ENCODE measurements around the gene LPP.

Gene LPP

GRCh38 chr3:188798556-188799145, 644.7 kb downstream of the LPP start:
- DNase-seq (ENCODE audit: extremely low spot score) = no peak
- TF ChIP-seq SP1 (IDR thresholded peaks at IDR 0.05) (no peak), CTBP1 (IDR thresholded peaks at IDR 0.05; ENCODE audit: borderline replicate concordance) (no peak), SUZ12 (IDR thresholded peaks at IDR 0.05) (no peak), HDGF (IDR thresholded peaks at IDR 0.05; ENCODE audit: borderline replicate concordance) (no peak), TARDBP (IDR thresholded peaks at IDR 0.05) (no peak), LEF1 (IDR thresholded peaks at IDR 0.05; ENCODE audit: borderline replicate concordance) (no peak), BHLHE40 (IDR thresholded peaks at IDR 0.05; ENCODE audit: borderline replicate concordance) (no peak), ELF4 (IDR thresholded peaks at IDR 0.05) (no peak), FOXK2 (IDR thresholded peaks at IDR 0.05) (no peak), FOXA1 (IDR thresholded peaks at IDR 0.05) (no peak), NFRKB (IDR thresholded peaks at IDR 0.05) (no peak), FOXM1 (IDR thresholded peaks at IDR 0.05; ENCODE audit: borderline replicate concordance) (no peak)
- TF ChIP-seq, protein P1, sequence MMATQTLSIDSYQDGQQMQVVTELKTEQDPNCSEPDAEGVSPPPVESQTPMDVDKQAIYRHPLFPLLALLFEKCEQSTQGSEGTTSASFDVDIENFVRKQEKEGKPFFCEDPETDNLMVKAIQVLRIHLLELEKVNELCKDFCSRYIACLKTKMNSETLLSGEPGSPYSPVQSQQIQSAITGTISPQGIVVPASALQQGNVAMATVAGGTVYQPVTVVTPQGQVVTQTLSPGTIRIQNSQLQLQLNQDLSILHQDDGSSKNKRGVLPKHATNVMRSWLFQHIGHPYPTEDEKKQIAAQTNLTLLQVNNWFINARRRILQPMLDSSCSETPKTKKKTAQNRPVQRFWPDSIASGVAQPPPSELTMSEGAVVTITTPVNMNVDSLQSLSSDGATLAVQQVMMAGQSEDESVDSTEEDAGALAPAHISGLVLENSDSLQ (IDR thresholded peaks at IDR 0.05) = no peak
- CTCF ChIA-PET = no interaction called here
- POLR2A ChIA-PET = no interaction called here

DNA sequence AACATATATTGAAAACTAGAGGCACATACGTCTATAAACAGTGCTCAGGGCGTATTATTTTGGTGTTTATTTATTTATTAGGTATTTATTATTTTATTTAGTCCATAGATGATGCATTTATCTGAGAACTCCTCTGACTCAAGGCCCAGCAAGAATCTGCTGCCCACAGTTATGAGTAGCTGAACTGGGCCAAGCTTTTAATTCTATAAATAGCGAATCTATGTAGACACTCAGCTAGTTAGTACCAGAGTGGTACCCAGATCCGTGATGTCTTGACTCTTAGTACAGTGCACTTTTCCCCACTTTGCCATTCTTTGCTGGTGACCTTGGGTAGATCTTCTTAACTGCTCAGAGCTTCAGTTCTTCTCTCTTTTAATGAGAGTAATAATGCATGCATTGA, 647.4 kb downstream of the LPP start:
- ChIA-PET POLR2A (no interaction called here), CTCF (no interaction called here)
- no peak for DNase-seq (ENCODE audit: extremely low spot score)
- TF ChIP-seq ELF4 (IDR thresholded peaks at IDR 0.05) = no peak
- TF ChIP-seq TARDBP (IDR thresholded peaks at IDR 0.05) = no peak
- no peak for TF ChIP-seq ARNT (IDR thresholded peaks at IDR 0.05)
- TF ChIP-seq CTBP1 (IDR thresholded peaks at IDR 0.05; ENCODE audit: borderline replicate concordance) = no peak
- TF ChIP-seq, protein P1 (IDR thresholded peaks at IDR 0.05) = no peak
- TF ChIP-seq L3MBTL2 (conservative IDR thresholded peaks at IDR 0.05) = no peak
- no peak for TF ChIP-seq HDGF (IDR thresholded peaks at IDR 0.05; ENCODE audit: borderline replicate concordance)
- TF ChIP-seq FOXM1 (IDR thresholded peaks at IDR 0.05; ENCODE audit: borderline replicate concordance) = no peak

- ChIA-PET CTCF (no interaction called here), POLR2A (no interaction called here)
These were observed 648.7 kb downstream of the LPP start for GRCh38 chr3:188802645-188803044.

GRCh38 chr3:188807006-188807405, 653.0 kb downstream of the LPP start:
- POLR2A ChIA-PET = no interaction called here
- no peak for DNase-seq (ENCODE audit: extremely low spot score)
- TF ChIP-seq CTBP1 (IDR thresholded peaks at IDR 0.05; ENCODE audit: borderline replicate concordance) (no peak), ELF4 (IDR thresholded peaks at IDR 0.05) (no peak), HDGF (IDR thresholded peaks at IDR 0.05; ENCODE audit: borderline replicate concordance) (no peak), L3MBTL2 (conservative IDR thresholded peaks at IDR 0.05) (no peak), SUZ12 (IDR thresholded peaks at IDR 0.05) (no peak), SP1 (IDR thresholded peaks at IDR 0.05) (no peak), NFRKB (IDR thresholded peaks at IDR 0.05) (no peak), FOXA1 (IDR thresholded peaks at IDR 0.05) (no peak), LEF1 (IDR thresholded peaks at IDR 0.05; ENCODE audit: borderline replicate concordance) (no peak)
- CTCF ChIA-PET = no interaction called here

More at GRCh38 chr3:188802645-188803044, 648.7 kb downstream of the LPP start:
- no peak for DNase-seq (ENCODE audit: extremely low spot score)
- TF ChIP-seq LEF1 (IDR thresholded peaks at IDR 0.05; ENCODE audit: borderline replicate concordance) = no peak
- TF ChIP-seq NFRKB (IDR thresholded peaks at IDR 0.05) = no peak
- no peak for TF ChIP-seq FOXA1 (IDR thresholded peaks at IDR 0.05)
- TF ChIP-seq HDGF (IDR thresholded peaks at IDR 0.05; ENCODE audit: borderline replicate concordance) = no peak
- TF ChIP-seq FOXK2 (IDR thresholded peaks at IDR 0.05) = no peak
- TF ChIP-seq L3MBTL2 (conservative IDR thresholded peaks at IDR 0.05) = no peak
- no peak for TF ChIP-seq SP1 (IDR thresholded peaks at IDR 0.05)
- TF ChIP-seq ARNT (IDR thresholded peaks at IDR 0.05) = no peak
- no peak for TF ChIP-seq CTBP1 (IDR thresholded peaks at IDR 0.05; ENCODE audit: borderline replicate concordance)
- no peak for TF ChIP-seq FOXM1 (IDR thresholded peaks at IDR 0.05; ENCODE audit: borderline replicate concordance)
- no peak for TF ChIP-seq BHLHE40 (IDR thresholded peaks at IDR 0.05; ENCODE audit: borderline replicate concordance)
- TF ChIP-seq, protein P1 (IDR thresholded peaks at IDR 0.05) = no peak
- no peak for TF ChIP-seq ELF4 (IDR thresholded peaks at IDR 0.05)
- TF ChIP-seq TARDBP (IDR thresholded peaks at IDR 0.05) = no peak
- no peak for TF ChIP-seq SUZ12 (IDR thresholded peaks at IDR 0.05)
- TF ChIP-seq ZNF384 (IDR thresholded peaks at IDR 0.05) = no peak

- ChIA-PET POLR2A (no interaction called here), CTCF (no interaction called here)
- no peak for TF ChIP-seq HDGF (IDR thresholded peaks at IDR 0.05; ENCODE audit: borderline replicate concordance)
- no peak for TF ChIP-seq ZNF384 (IDR thresholded peaks at IDR 0.05)
- no peak for TF ChIP-seq FOXK2 (IDR thresholded peaks at IDR 0.05)
- no peak for TF ChIP-seq TARDBP (IDR thresholded peaks at IDR 0.05)
- no peak for TF ChIP-seq FOXA1 (IDR thresholded peaks at IDR 0.05)
- TF ChIP-seq FOXM1 (IDR thresholded peaks at IDR 0.05; ENCODE audit: borderline replicate concordance) = no peak
- TF ChIP-seq NFRKB (IDR thresholded peaks at IDR 0.05) = no peak
- TF ChIP-seq BHLHE40 (IDR thresholded peaks at IDR 0.05; ENCODE audit: borderline replicate concordance) = no peak
- TF ChIP-seq, protein P1 (IDR thresholded peaks at IDR 0.05) = no peak
- TF ChIP-seq ARNT (IDR thresholded peaks at IDR 0.05) = no peak
- no peak for TF ChIP-seq L3MBTL2 (conservative IDR thresholded peaks at IDR 0.05)
- TF ChIP-seq SP1 (IDR thresholded peaks at IDR 0.05) = no peak
- no peak for TF ChIP-seq SUZ12 (IDR thresholded peaks at IDR 0.05)
- no peak for TF ChIP-seq LEF1 (IDR thresholded peaks at IDR 0.05; ENCODE audit: borderline replicate concordance)
- no peak for DNase-seq (ENCODE audit: extremely low spot score)
These were observed 658.2 kb downstream of the LPP start for GRCh38 chr3:188812198-188812597.
